K562 (cell line): ENCODE measurements around the gene PRR5.
"Not testable (repeated sequence)": the region's sequence is repeated elsewhere in the genome, so short reads cannot be mapped to it uniquely, and the experiment has no call there.

ENCODE experiments used
- EHMT2 ChIP-seq: fragments of 450-650 bp; IDR thresholded peaks from 2 replicates; pipeline ENCODE4 v1.6.1; 2018; ENCODE audit warnings: antibody characterized with exemption
- ETS1 ChIP-seq: conservative IDR thresholded peaks from 2 replicates; pipeline ENCODE4 v1.6.1; 2011; ENCODE audit warnings: low read depth, mild to moderate bottlenecking, low read length; ENCODE audit not compliant: control insufficient read depth
- FOXK1 ChIP-seq: sonication (generic); formaldehyde crosslinking; IDR thresholded peaks from 2 replicates; pipeline ENCODE4 v1.8.0; 2022; ENCODE audit warnings: missing genetic modification reagents, mild to moderate bottlenecking, borderline replicate concordance
- GTF2E2 ChIP-seq: fragments of 200-800 bp; sonication (Bioruptor generic); IDR thresholded peaks from 2 replicates; pipeline ENCODE4 v1.6.1; 2016; ENCODE audit warnings: missing genetic modification characterization, missing compliant biosample characterization
- MXI1 ChIP-seq: IDR thresholded peaks from 2 replicates; pipeline ENCODE4 v1.6.1; 2011; ENCODE audit warnings: low read depth, mild to moderate bottlenecking, improper control_type of control experiment, low read length
- RAD21 ChIP-seq, 2 experiments: fragments of 250-450 bp in 1 of 2; fragments of 450-650 bp in 1 of 2; sonication (Bioruptor Pico) in 1 of 2; formaldehyde crosslinking in 1 of 2; IDR thresholded peaks in 1 of 2; conservative IDR thresholded peaks in 1 of 2; 2 replicates each; pipeline versions ENCODE4 v1.4.0 to v1.8.0; 2020 to 2022; ENCODE audit warnings: mild to moderate bottlenecking in 2 of 2, moderate library complexity in 1 of 2
- ZFX ChIP-seq: sonication (generic); formaldehyde crosslinking; IDR thresholded peaks from 2 replicates; pipeline ENCODE4 v1.8.0; 2022; ENCODE audit warnings: mild to moderate bottlenecking, missing genetic modification reagents, moderate library complexity
- ZNF253 ChIP-seq: fragments of 250-450 bp; sonication (Bioruptor Pico); conservative IDR thresholded peaks from 2 replicates; pipeline ENCODE4 v1.6.1; 2021; ENCODE audit warnings: mild to moderate bottlenecking
- TF ChIP-seq, protein P1 (sequence below): sonication (generic); formaldehyde crosslinking; IDR thresholded peaks from 2 replicates; pipeline ENCODE4 v1.8.1; 2023; ENCODE audit warnings: mild to moderate bottlenecking, missing genetic modification reagents
- TF ChIP-seq, protein P2 (sequence below), 3 experiments: IDR thresholded peaks in 2 of 3; conservative IDR thresholded peaks in 1 of 3; 2 replicates each; pipeline ENCODE4 v1.5.1; 2011 to 2012; ENCODE audit warnings: low read length in 3 of 3, mild to moderate bottlenecking in 3 of 3, control low read depth in 2 of 3, improper control_type of control experiment in 1 of 3, inconsistent platforms in 1 of 3, low read depth in 1 of 3, mixed read lengths in 1 of 3, moderate library complexity in 1 of 3; ENCODE audit not compliant: insufficient read depth in 2 of 3

- not testable (repeated sequence) for TF ChIP-seq ETS1; FOXK1 (CRISPR knock-in tag); MXI1; RAD21 (CRISPR knock-in tag; conservative IDR thresholded peaks at IDR 0.05 in 1 of 2, IDR thresholded peaks at IDR 0.05 in 1 of 2); ZNF253; EHMT2; GTF2E2 (tag); ZFX (CRISPR knock-in tag)
- TF ChIP-seq, protein P1, sequence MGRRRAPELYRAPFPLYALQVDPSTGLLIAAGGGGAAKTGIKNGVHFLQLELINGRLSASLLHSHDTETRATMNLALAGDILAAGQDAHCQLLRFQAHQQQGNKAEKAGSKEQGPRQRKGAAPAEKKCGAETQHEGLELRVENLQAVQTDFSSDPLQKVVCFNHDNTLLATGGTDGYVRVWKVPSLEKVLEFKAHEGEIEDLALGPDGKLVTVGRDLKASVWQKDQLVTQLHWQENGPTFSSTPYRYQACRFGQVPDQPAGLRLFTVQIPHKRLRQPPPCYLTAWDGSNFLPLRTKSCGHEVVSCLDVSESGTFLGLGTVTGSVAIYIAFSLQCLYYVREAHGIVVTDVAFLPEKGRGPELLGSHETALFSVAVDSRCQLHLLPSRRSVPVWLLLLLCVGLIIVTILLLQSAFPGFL (CRISPR knock-in tag) = not testable (repeated sequence)
- TF ChIP-seq, protein P2, sequence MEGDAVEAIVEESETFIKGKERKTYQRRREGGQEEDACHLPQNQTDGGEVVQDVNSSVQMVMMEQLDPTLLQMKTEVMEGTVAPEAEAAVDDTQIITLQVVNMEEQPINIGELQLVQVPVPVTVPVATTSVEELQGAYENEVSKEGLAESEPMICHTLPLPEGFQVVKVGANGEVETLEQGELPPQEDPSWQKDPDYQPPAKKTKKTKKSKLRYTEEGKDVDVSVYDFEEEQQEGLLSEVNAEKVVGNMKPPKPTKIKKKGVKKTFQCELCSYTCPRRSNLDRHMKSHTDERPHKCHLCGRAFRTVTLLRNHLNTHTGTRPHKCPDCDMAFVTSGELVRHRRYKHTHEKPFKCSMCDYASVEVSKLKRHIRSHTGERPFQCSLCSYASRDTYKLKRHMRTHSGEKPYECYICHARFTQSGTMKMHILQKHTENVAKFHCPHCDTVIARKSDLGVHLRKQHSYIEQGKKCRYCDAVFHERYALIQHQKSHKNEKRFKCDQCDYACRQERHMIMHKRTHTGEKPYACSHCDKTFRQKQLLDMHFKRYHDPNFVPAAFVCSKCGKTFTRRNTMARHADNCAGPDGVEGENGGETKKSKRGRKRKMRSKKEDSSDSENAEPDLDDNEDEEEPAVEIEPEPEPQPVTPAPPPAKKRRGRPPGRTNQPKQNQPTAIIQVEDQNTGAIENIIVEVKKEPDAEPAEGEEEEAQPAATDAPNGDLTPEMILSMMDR (IDR thresholded peaks at IDR 0.05 in 2 of 3, conservative IDR thresholded peaks at IDR 0.05 in 1 of 3; ENCODE audit: insufficient read depth in 2 of 3, low read depth in 1 of 3, low read length in 3 of 3) = not testable (repeated sequence)
Measured at GRCh38 chr22:44676066-44676440, 26.0 kb upstream of the PRR5 start.
